BLaER1 (cell line): ENCODE measurements around the gene SRSF10.
"Not testable (repeated sequence)": the region's sequence is repeated elsewhere in the genome, so short reads cannot be mapped to it uniquely, and the experiment has no call there.

ENCODE experiments used
- H3K27ac ChIP-seq: shearing (Covaris generic); formaldehyde crosslinking; 2 replicates; pipeline ENCODE4 v1.8.1; 2022
- H3K27me3 ChIP-seq: shearing (Covaris generic); formaldehyde crosslinking; 2 replicates; pipeline ENCODE4 v1.8.1; 2022
- H3K36me3 ChIP-seq: shearing (Covaris generic); formaldehyde crosslinking; 2 replicates; pipeline ENCODE4 v1.8.1; 2022
- H3K4me1 ChIP-seq: shearing (Covaris generic); formaldehyde crosslinking; 2 replicates; pipeline ENCODE4 v1.8.1; 2022
- H3K4me2 ChIP-seq: shearing (Covaris generic); formaldehyde crosslinking; 2 replicates; pipeline ENCODE4 v1.8.1; 2022
- H3K4me3 ChIP-seq: shearing (Covaris generic); formaldehyde crosslinking; 2 replicates; pipeline ENCODE4 v1.8.1; 2022
- H3K9ac ChIP-seq: shearing (Covaris generic); formaldehyde crosslinking; 2 replicates; pipeline ENCODE4 v1.8.1; 2022
- H3K9me3 ChIP-seq: shearing (Covaris generic); formaldehyde crosslinking; 2 replicates; pipeline ENCODE4 v1.8.1; 2022
- H4K20me1 ChIP-seq: shearing (Covaris generic); formaldehyde crosslinking; 2 replicates; pipeline ENCODE4 v1.8.1; 2022
- Cebpa-rat ChIP-seq: shearing (Covaris generic); IDR thresholded peaks from 2 replicates; pipeline ENCODE4 v1.8.1; 2022

The SRSF10 gene

GRCh38 chr1:24002695-24003094, 22.6 kb upstream of the SRSF10 start:
- Histone ChIP-seq H3K9me3 (peaks cover 7% of the 10 kb centered on the region; the same call in 1 of the 2 replicates), H3K27me3 (no peaks in the 10 kb centered on the region), H3K4me3 (no peak overlapping the region), H3K4me2 (peak overlapping the region; percentile 80), H3K27ac (no peak overlapping the region), H3K36me3 (no peaks in the 10 kb centered on the region), H4K20me1 (no peaks in the 10 kb centered on the region), H3K9ac (peak overlapping the region; percentile 2; the same call in 1 of the 2 replicates), H3K4me1 (peaks cover 31% of the 10 kb centered on the region)
- TF ChIP-seq Cebpa-rat = no peak

DNA sequence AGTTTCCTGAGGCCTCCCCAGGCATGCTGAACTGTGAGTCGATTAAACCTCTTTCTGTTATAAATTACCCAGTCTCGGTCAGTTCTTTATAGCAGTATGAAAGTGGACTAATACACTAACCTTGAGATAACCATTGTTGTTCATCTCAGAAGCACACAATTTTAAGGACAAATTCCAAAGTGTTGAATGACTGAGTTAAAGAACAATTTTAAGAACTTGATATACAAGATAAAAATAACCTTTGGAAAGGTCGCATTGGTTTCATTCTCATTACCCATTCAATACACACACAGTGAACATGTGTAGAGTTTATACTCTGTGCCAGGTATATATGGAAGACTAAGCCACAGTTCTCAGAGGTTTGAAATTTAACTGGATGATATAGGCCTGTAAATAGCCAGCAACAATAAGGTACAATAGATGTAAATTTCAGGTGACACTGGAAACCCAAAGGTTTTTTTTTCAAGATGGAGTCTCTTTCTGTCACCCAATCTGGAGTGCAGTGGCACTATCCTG, 19.1 kb upstream of the SRSF10 start:
- no peak overlapping the region for H3K9ac ChIP-seq
- no peaks in the 10 kb centered on the region for H4K20me1 ChIP-seq
- H3K27me3 ChIP-seq = no peaks in the 10 kb centered on the region
- no peak overlapping the region; the same call in 1 of the 2 replicates for H3K4me2 ChIP-seq
- H3K27ac ChIP-seq = no peak overlapping the region
- H3K4me1 ChIP-seq = peaks cover 23% of the 10 kb centered on the region
- no peak overlapping the region for H3K4me3 ChIP-seq
- no peaks in the 10 kb centered on the region for H3K9me3 ChIP-seq
- no peak for TF ChIP-seq Cebpa-rat
- no peaks in the 10 kb centered on the region for H3K36me3 ChIP-seq

- no peak overlapping the region for H3K27ac ChIP-seq
- H3K4me1 ChIP-seq = peaks cover 9% of the 10 kb centered on the region
- H3K4me2 ChIP-seq = no peak overlapping the region
- no peaks in the 10 kb centered on the region for H4K20me1 ChIP-seq
- H3K4me3 ChIP-seq = no peak overlapping the region
- H3K9me3 ChIP-seq = no peaks in the 10 kb centered on the region
- H3K9ac ChIP-seq = no peak overlapping the region
- H3K27me3 ChIP-seq = no peaks in the 10 kb centered on the region
- TF ChIP-seq Cebpa-rat = no peak
- no peaks in the 10 kb centered on the region for H3K36me3 ChIP-seq
Observed at GRCh38 chr1:23997812-23998211, 17.7 kb upstream of the SRSF10 start.

DNA sequence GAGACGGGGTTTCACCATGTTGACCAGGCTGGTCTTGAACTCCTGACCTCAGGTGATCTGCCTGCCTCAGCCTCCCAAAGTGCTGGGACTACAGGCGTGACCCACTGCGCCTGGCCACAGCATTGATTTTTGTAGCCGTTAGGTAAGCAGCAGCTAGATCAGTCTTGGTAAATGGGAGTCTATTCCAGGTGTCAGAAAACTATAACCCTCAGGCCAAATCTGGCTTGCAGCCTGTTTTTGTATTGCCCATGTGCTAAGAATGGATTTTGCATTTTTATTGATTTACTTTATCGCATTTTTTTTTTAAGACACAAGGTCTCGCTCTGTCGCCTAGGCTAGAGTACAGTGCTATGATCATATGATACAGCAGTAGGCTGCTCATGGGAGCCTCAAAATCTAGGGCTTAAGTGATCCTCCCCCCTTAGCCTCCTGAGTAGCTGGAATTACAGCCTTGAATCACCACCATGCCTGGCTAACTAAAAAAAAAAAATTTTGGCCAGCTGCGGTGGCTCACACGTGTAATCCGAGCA, 16.6 kb upstream of the SRSF10 start:
- Histone ChIP-seq H3K4me3 (no peak overlapping the region), H3K27me3 (no peaks in the 10 kb centered on the region), H3K9ac (no peak overlapping the region), H3K9me3 (no peaks in the 10 kb centered on the region), H3K27ac (no peak overlapping the region), H3K4me2 (no peak overlapping the region), H4K20me1 (no peaks in the 10 kb centered on the region), H3K4me1 (0 out of 2 replicates have a peak, but pooled peaks cover 5% of the 10 kb centered on the region), H3K36me3 (no peaks in the 10 kb centered on the region)
- TF ChIP-seq Cebpa-rat = no peak

DNA sequence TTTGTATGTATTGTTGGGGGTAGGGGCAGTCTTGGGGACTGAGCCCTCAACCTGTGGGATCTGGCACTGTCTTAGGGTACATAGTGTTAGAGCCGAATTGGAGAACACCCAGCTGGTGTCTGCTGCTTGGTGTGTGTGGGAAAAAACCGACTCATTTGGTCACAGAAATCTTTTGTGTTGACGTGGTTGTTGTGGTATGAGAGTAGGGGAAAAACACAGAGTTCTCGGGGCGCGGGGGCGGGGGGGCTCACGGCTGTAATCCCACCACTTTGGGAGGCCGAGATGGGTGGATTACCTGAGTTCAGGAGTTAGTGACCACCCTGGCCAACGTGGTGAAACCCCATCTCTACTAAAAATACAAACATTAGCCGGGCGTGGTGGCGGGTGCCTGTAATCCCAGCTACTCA, 15.3 kb upstream of the SRSF10 start:
- TF ChIP-seq Cebpa-rat = no peak
- H3K4me2 ChIP-seq = no peak overlapping the region
- H3K9me3 ChIP-seq = no peaks in the 10 kb centered on the region
- H3K36me3 ChIP-seq = no peaks in the 10 kb centered on the region
- 0 out of 2 replicates have a peak, but pooled peaks cover 5% of the 10 kb centered on the region for H3K4me1 ChIP-seq
- H4K20me1 ChIP-seq = no peaks in the 10 kb centered on the region
- no peak overlapping the region for H3K4me3 ChIP-seq
- H3K9ac ChIP-seq = no peak overlapping the region
- H3K27me3 ChIP-seq = no peaks in the 10 kb centered on the region
- no peak overlapping the region for H3K27ac ChIP-seq

- H3K9me3 ChIP-seq, H3K36me3 ChIP-seq, H3K4me3 ChIP-seq, H4K20me1 ChIP-seq, H3K27ac ChIP-seq, H3K4me1 ChIP-seq, H3K4me2 ChIP-seq, H3K9ac ChIP-seq, H3K27me3 ChIP-seq: not testable (repeated sequence)
Observed at GRCh38 chr1:23992011-23992410, 11.9 kb upstream of the SRSF10 start.

GRCh38 chr1:23989263-23989662, 9.1 kb upstream of the SRSF10 start:
- Histone ChIP-seq H3K27ac (no peak overlapping the region), H3K36me3 (no peaks in the 10 kb centered on the region), H3K9me3 (peaks cover 7% of the 10 kb centered on the region), H3K9ac (no peak overlapping the region), H3K4me2 (no peak overlapping the region), H4K20me1 (no peaks in the 10 kb centered on the region), H3K27me3 (no peaks in the 10 kb centered on the region), H3K4me1 (peaks cover 12% of the 10 kb centered on the region), H3K4me3 (no peak overlapping the region)
- TF ChIP-seq Cebpa-rat = no peak

GRCh38 chr1:23987038-23987437, 6.9 kb upstream of the SRSF10 start:
- H3K9me3 ChIP-seq, H3K36me3 ChIP-seq, H3K4me3 ChIP-seq, H3K9ac ChIP-seq, H3K27ac ChIP-seq, H3K27me3 ChIP-seq, H4K20me1 ChIP-seq, H3K4me2 ChIP-seq: not testable (repeated sequence)
- H3K4me1 ChIP-seq = peaks cover 34% of the 10 kb centered on the region

GRCh38 chr1:23984417-23985186, 4.5 kb upstream of the SRSF10 start:
- Histone ChIP-seq H3K9ac (no peak overlapping the region; the same call in 1 of the 2 replicates), H3K27ac (no peak overlapping the region; the same call in 1 of the 2 replicates), H3K4me2 (peak overlapping the region; percentile 47), H3K36me3 (no peaks in the 10 kb centered on the region), H3K27me3 (no peaks in the 10 kb centered on the region), H3K4me1 (peaks cover 49% of the 10 kb centered on the region), H3K4me3 (no peak overlapping the region), H3K9me3 (peaks cover 7% of the 10 kb centered on the region), H4K20me1 (peaks cover 4% of the 10 kb centered on the region)
- TF ChIP-seq Cebpa-rat = no peak

- Histone ChIP-seq H3K9ac (peak overlapping the region; percentile 100), H4K20me1 (peaks cover 43% of the 10 kb centered on the region), H3K27ac (peak overlapping the region; percentile 100), H3K9me3 (no peaks in the 10 kb centered on the region), H3K4me1 (peaks cover 75% of the 10 kb centered on the region), H3K4me3 (peak overlapping the region; percentile 90), H3K36me3 (peaks cover 29% of the 10 kb centered on the region), H3K27me3 (no peaks in the 10 kb centered on the region), H3K4me2 (peak overlapping the region; percentile 89)
- TF ChIP-seq Cebpa-rat = no peak
Observed at GRCh38 chr1:23980728-23981070, 572 bp upstream of the SRSF10 start.
